HG03432 (cell line): ENCODE results near the gene ODAD3.
A peak's percentile ranks its signal among the peaks of the same experiment; 100 is the strongest.
"Not testable (repeated sequence)": the region's sequence is repeated elsewhere in the genome, so short reads cannot be mapped to it uniquely, and the experiment has no call there.

Source experiments
- ATAC-seq: cut with Tn5 transposase; IDR thresholded peaks from one replicate; pipeline ENCODE4 v1.9.1; 2021; ENCODE audit warnings: mild to moderate bottlenecking, moderate library complexity; ENCODE audit not compliant: unreplicated experiment

The ODAD3 gene

GRCh38 chr19:11435057-11435832 lies at the start of gene ODAD3, which contains the start of gene PRKCSH:
Gene ODAD3, minus strand, starts transcription at chr19:11435121. Its CDS starts 105 bp downstream, at chr19:11435016.
Gene PRKCSH, plus strand, starts transcription at chr19:11435635. Its CDS starts 483 bp downstream, at chr19:11436118.
- peak; percentile 90 for ATAC-seq

DNA sequence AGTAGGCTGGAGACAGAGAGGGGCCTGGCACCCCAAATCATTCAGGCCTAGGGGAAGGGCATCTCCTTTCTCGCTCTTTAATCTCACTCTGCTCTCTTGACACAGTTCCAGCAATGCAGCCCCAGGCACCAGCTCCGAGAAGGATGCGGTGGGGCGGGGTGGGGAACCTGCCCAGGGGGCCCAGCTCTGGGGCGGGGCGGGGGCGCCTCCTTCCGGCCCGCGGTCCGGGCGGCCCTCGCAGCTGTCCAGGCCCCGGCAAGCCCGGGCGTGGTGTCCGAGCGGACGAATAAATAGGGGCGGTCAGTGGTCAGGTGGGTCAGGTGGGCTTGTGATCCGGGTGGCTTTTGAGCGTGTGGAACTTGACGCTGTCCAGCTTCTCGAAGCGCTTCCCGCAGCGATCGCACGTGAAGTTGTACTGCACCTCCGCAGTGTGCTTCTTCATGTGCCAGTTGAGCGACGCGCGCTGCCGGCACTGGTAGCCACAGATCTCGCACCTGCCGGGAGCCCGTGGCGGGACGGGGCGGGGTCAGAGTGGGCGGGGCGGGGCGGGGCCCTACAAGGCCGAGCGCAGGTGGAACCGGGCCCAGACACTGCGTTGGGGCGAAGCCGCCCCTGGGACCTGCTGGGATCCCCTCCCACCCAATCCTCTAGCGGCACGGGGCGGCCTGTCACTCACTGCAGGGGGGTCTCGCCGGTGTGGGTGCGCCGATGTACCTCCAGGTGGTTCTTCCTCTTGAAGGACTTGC lies 48.6 kb upstream of the ODAD3 start:
- ATAC-seq: no peak

DNA sequence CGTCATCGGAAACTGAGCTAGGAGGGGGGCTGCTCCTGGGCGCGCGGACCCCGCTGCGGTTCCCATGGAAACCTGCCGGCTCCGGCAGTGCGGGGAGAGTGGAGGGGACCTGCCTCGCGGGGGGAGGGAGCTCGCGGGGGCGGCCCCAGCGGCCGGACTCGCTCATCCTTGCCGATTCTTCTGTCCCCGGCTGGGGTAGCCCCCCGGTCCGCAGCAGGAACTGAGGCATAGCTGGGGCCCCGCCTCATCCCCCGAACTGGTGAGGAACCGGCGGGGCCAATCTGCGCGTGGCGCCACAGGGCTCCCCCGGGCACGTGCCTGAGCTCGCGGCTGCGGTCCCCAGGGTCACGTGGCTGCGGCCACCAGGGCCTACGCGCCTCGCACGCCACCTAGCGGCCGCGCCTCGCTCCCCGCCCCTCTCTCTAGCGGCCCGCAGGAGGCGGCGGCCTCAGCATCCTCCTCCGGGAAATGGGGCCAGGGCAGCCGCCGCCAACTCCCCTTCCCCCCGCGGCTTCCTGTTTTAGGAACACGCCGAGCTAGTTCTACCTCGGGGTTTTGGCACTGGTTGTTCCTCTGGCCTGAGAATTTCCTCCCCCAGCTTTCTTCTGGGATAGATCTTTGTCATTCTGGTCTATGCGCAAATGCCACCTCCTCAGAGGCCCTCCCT lies 47.6 kb upstream of the ODAD3 start:
- peak; percentile 59 for ATAC-seq

GRCh38 chr19:11481534-11482383 lies 46.8 kb upstream of the ODAD3 start:
- peak; percentile 77 for ATAC-seq

GRCh38 chr19:11480715-11481533 lies 46.0 kb upstream of the ODAD3 start, which contains the start of gene ELAVL3:
Gene ELAVL3, minus strand, starts transcription at chr19:11481046. Its CDS starts 438 bp downstream, at chr19:11480608.
- ATAC-seq: no peak

- no peak for ATAC-seq
Measured at GRCh38 chr19:11479898-11480714, 45.2 kb upstream of the ODAD3 start.

GRCh38 chr19:11479090-11479897 lies 44.4 kb upstream of the ODAD3 start:
- ATAC-seq: no peak

- no peak for ATAC-seq
Measured at GRCh38 chr19:11478167-11479089, 43.5 kb upstream of the ODAD3 start.

- no peak for ATAC-seq
Measured at GRCh38 chr19:11475861-11476260, 40.9 kb upstream of the ODAD3 start.

GRCh38 chr19:11475343-11475742 lies 40.4 kb upstream of the ODAD3 start:
- ATAC-seq: not testable (repeated sequence)

GRCh38 chr19:11473725-11474124 lies 38.8 kb upstream of the ODAD3 start:
- no peak for ATAC-seq

DNA sequence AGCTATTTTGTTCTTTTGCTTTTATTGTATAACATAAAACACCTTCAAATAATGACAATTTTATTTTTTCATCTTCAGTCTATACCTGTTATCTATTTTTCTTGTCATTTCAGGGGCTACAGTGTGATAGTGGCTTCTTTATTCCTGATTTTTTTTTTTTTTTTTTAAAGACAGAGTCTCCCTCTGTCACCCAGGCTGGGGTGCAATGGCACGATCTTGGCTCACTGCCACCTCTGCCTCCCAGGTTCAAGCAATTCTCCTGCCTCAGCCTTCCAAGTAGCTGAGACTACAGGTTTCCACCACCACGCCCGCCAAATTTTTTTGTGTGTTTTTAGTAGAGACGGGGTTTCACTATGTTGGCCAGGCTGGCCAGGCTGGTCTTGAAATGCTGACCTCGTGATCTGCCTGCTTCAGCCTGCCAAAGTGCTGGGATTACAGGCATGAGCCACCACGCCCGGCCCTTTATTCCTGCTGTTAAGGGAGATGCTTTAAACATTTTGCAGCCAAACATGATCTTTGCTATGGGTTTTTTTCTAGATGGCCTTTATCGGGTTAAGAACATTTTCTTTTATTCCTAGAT lies 33.4 kb upstream of the ODAD3 start:
- ATAC-seq: not testable (repeated sequence)

DNA sequence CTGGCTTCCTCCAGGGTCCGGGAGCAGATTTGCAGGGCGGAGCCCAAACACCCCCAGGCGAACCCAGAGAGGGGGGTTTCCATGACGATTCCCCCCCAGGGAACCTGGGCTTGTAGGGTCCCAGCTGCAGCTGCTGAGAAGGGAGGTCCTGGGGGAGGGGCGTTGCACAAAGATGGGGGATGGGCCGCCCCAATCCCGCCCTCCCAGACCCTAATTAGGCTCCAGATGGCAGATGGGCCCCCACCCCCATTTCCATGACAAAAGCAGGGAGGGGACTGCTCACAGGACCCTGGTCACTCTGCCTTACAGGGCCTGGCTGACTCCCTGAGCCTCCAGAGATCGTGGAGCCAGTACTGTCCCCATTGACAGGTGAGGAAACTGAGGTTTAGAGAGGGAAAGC lies 30.7 kb upstream of the ODAD3 start:
- no peak for ATAC-seq

GRCh38 chr19:11464333-11465265 lies 29.7 kb upstream of the ODAD3 start:
- no peak for ATAC-seq

DNA sequence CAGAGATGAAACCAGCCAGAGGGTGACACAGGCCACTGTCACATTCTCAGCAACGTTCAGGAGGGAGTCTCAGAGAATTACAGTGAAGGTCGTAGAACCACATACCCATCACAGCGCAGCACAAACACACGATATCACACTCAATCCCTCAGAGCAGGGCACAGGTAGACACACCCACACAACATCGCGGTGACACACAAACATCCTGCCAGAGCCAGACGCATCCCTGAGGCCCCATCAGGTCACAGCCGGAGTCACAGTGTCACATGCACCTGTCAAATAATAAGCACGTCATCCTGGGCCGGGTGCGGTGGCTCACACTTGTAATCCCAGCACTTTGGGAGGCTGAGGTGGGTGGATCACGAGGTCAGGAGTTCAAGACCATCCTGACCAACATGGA lies 28.5 kb upstream of the ODAD3 start:
- ATAC-seq: no peak
